ENCODE data around the gene LCN6. TPM values are rescaled to one million over a fixed set of nuclear protein-coding genes. Genes with fewer than 3 reads are reported as not detected.

LCN6 gene
- total and polyA plus RNA-seq, 9 of the 15 experiments (the other 6 are each of a cell fraction or from before 2014, with no cell fraction given), result 0.10 to 0.45 (median 0.37) TPM; not detected in 5

DNA sequence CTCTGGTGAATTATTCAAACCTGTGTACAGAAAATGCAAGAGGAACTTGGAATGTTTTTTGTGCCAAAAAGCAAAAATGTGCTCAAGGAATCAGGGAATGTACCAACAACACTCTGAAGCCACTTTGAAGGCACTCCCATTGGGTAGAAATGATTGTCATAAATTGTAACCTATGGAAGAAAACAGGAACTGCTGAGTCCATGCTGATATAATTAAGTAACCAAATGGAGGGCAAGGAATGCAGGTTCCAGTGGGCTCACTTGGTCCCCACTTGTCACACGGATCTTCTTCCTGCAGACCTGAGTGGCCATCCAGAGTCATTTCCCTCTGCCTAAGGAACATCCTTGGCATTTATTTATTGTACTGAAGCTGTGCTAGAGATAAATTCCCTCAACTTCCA lies 2.9 kb upstream of the LCN6 start (continued):
- TF ChIP-seq ZFPM2 (CRISPR knock-in tag; IDR thresholded peaks at IDR 0.05) (no peak), COPS2 (conservative IDR thresholded peaks at IDR 0.05) (no peak), TOE1 (IDR thresholded peaks at IDR 0.05; ENCODE audit: borderline replicate concordance) (no peak), TOE1 (CRISPR knock-in tag; IDR thresholded peaks at IDR 0.05; ENCODE audit: borderline replicate concordance, low read depth) (no peak), NFYB (IDR thresholded peaks at IDR 0.05; ENCODE audit: extremely low read depth, insufficient read length) (peak; percentile 14)

DNA sequence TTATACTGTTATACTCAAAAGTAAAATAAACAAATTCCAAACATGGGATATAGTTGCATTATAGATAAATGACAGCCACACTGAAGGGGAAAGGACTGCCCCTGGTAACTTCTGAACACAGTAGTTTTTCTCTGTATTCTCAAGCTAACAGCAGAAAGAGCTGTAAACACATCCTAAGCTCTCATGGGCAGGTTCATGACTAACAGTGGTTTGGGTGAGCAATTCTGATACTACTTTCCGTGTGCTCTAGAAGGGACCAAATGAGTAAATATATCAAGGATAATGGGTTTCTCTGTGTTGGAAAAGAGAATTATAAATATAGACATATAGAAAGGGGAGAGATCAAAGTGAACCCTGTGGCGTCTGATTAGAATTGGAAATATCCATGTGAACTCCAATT lies 2.2 kb upstream of the LCN6 start:
- Histone ChIP-seq H3K4me1 (replicated peaks in 1 of 2; ENCODE audit: control insufficient read depth in 2 of 2, insufficient read depth in 2 of 2, low read length in 2 of 2) (peaks cover 4 to 61% of the 10 kb centered on the region in 2 experiments), H3K79me2 (ENCODE audit: control insufficient read depth, insufficient read depth, low read length) (no peaks in the 10 kb centered on the region), H2AFZ (ENCODE audit: low read depth, low read length) (no peak overlapping the region), H4K20me1 (replicated peaks; ENCODE audit: control insufficient read depth, insufficient read depth, low read length) (no peaks in the 10 kb centered on the region), H3K4me3 (no peak overlapping the region), H3K9ac (ENCODE audit: insufficient read depth in 1 of 2, low read depth in 2 of 2, low read length in 2 of 2) (no peak overlapping the region), H3K4me2 (ENCODE audit: insufficient read depth, low read length) (no peak overlapping the region), H3K27me3 (ENCODE audit: control insufficient read depth in 2 of 2, insufficient read depth in 2 of 2, low read length in 2 of 2) (no peaks in the 10 kb centered on the region), H3K36me3 (ENCODE audit: control insufficient read depth, insufficient read depth, low read length) (no peaks in the 10 kb centered on the region), H3K27ac (ENCODE audit: extremely low read depth, low read depth, low read length) (no peak overlapping the region), H3K9me3 (replicated peaks; ENCODE audit: control insufficient read depth, insufficient read depth, low read depth, low read length) (peaks cover 8% of the 10 kb centered on the region; the same call in 1 of the 2 replicates), H3K9me1 (ENCODE audit: control insufficient read depth, insufficient read depth, low read length) (no peaks in the 10 kb centered on the region)
- CTCF ChIA-PET (ENCODE audit: low intra/inter-chr PET ratio), result no interaction called here
- POLR2A ChIA-PET, result interaction anchor here (1.2 to 1.8 kb wide), 2 partner anchors 11 to 23 kb away, joined by 4 to 6 read pairs; no protein-coding TSS in a partner anchor
- DNase-seq (ENCODE audit: extremely low read depth in 1 of 4, low spot score in 3 of 4) (no peak), ATAC-seq (no peak), FAIRE-seq (no peak)
- in situ Hi-C loops (cut with MboI) (no loop called here), intact Hi-C loops (cut with micrococcal nuclease) (no loop called here)
- WGBS (ENCODE audit: insufficient coverage, low coverage, missing lambda C conversion rate), result 18% methylated on average over 2 of the region's 2 CpGs
- BruUV-seq (replicated peaks), result no TSS peak
- TF ChIP-seq SNAPC5 (CRISPR knock-in tag; IDR thresholded peaks at IDR 0.05), result no peak
- no peak for TF ChIP-seq BHLHE40 (IDR thresholded peaks at IDR 0.05; ENCODE audit: low read length)
- no peak for TF ChIP-seq NFE2 (IDR thresholded peaks at IDR 0.05; ENCODE audit: low read depth)
- no peak for TF ChIP-seq DPF2 (IDR thresholded peaks at IDR 0.05)
- TF ChIP-seq EGR1 (conservative IDR thresholded peaks at IDR 0.05), result no peak
- TF ChIP-seq VEZF1 (CRISPR knock-in tag; IDR thresholded peaks at IDR 0.05), result no peak

Data from K562 (cell line).